Smooth muscle cell (in vitro differentiated cells): ENCODE results near the gene FLG. TPM values are rescaled to one million over a fixed set of nuclear protein-coding genes. Genes with fewer than 3 reads are reported as not detected.

Experiments used
- DNase-seq: peaks from one replicate; lab custom pipeline; 2025; ENCODE audit not compliant: unreplicated experiment; lab: John Stamatoyannopoulos, UW
- H2AFZ ChIP-seq: fragments of 200-600 bp; sonication (generic); 2 replicates; pipeline ENCODE4 v1.6.0; 2016; ENCODE audit warnings: antibody characterized with exemption, low read depth, mild to moderate bottlenecking
- H3F3A ChIP-seq: fragments of 200-600 bp; sonication (generic); 2 replicates; pipeline ENCODE4 v1.6.0; 2017; ENCODE audit warnings: antibody characterized with exemption, low read depth
- H3K27ac ChIP-seq: fragments of 200-600 bp; sonication (generic); 2 replicates; pipeline ENCODE4 v1.5.1; 2016; ENCODE audit warnings: low read depth, mild to moderate bottlenecking
- H3K27me3 ChIP-seq: fragments of 200-600 bp; sonication (generic); 2 replicates; pipeline ENCODE4 v1.6.1; 2016; ENCODE audit warnings: low read depth, mild to moderate bottlenecking
- H3K36me3 ChIP-seq: fragments of 200-600 bp; sonication (generic); 2 replicates; pipeline ENCODE4 v1.5.1; 2016; ENCODE audit warnings: low read depth
- H3K4me1 ChIP-seq: fragments of 200-600 bp; sonication (generic); 2 replicates; pipeline ENCODE4 v1.5.1; 2016; ENCODE audit warnings: low read depth
- H3K4me2 ChIP-seq: fragments of 200-600 bp; sonication (generic); 2 replicates; pipeline ENCODE4 v1.6.0; 2016; ENCODE audit warnings: mild to moderate bottlenecking
- H3K4me3 ChIP-seq: fragments of 200-600 bp; sonication (generic); 2 replicates; pipeline ENCODE4 v1.5.1; 2016; ENCODE audit warnings: mild to moderate bottlenecking
- H3K79me2 ChIP-seq: fragments of 200-600 bp; sonication (generic); 2 replicates; pipeline ENCODE4 v1.6.0; 2016; ENCODE audit warnings: low read depth, mild to moderate bottlenecking
- H3K9ac ChIP-seq: fragments of 200-600 bp; sonication (generic); 2 replicates; pipeline ENCODE4 v1.6.0; 2016; ENCODE audit warnings: low read depth
- H3K9me3 ChIP-seq: fragments of 200-600 bp; sonication (generic); replicated peaks from 2 replicates; pipeline ENCODE4 v1.5.1; 2016; ENCODE audit warnings: low read depth
- H4K20me1 ChIP-seq: fragments of 200-600 bp; sonication (generic); 2 replicates; pipeline ENCODE4 v1.6.0; 2016; ENCODE audit warnings: low read depth
- CTCF ChIP-seq: fragments of 200-600 bp; sonication (generic); IDR thresholded peaks from 2 replicates; pipeline ENCODE4 v1.5.1; 2017; ENCODE audit warnings: borderline replicate concordance, mild to moderate bottlenecking, antibody characterized with exemption; ENCODE audit not compliant: insufficient read depth, poor library complexity, severe bottlenecking
- WGBS: methylation state at CpG from one replicate; pipeline ENCODE4 v1.1.7; 2016; ENCODE audit warnings: low lambda C conversion rate; 5-methylcytosine and 5-hydroxymethylcytosine counted together
- polyA plus RNA-seq: library from polyadenylated mRNA; unstranded; fragments of >200 nt; fragmentation: Nextera tagmentation; extraction: Ambion mirVana; gene quantifications from 2 replicates; pipeline ENCODE4 v1.2.1, GENCODE V29; 2016
- total RNA-seq: library from RNA; depleted of rRNA; stranded (reverse); fragments of >200 nt; gene quantifications from 2 replicates; pipeline ENCODE4 v1.2.3, GENCODE V29; 2014

Gene FLG
- total and polyA plus RNA-seq, 2 experiments from 2014 or later, result not detected

GRCh38 chr1:152359906-152360305 lies 34.9 kb upstream of the FLG start, which contains the start of gene FLG2:
Gene FLG2 (minus strand): TSS chr1:152360006. CDS start chr1:152358884, 1,122 bp downstream.
- Histone ChIP-seq H3K36me3 (no peaks in the 10 kb centered on the region), H3K4me1 (no peaks in the 10 kb centered on the region), H3K9me3 (peaks cover 4% of the 10 kb centered on the region), H2AFZ (no peak within 1 kb of the TSS), H3K79me2 (no peaks in the 10 kb centered on the region), H3K9ac (no peak within 1 kb of the TSS), H3K27ac (no peak within 1 kb of the TSS), H3K27me3 (no peaks in the 10 kb centered on the region), H3K4me2 (no peak within 1 kb of the TSS), H3K4me3 (no peak within 1 kb of the TSS), H3F3A (no peaks in the 10 kb centered on the region), H4K20me1 (no peaks in the 10 kb centered on the region)
- 82% methylated on average over 2 of the region's 2 CpGs for WGBS
- TF ChIP-seq CTCF, result no peak
- DNase-seq, result no peak

DNA sequence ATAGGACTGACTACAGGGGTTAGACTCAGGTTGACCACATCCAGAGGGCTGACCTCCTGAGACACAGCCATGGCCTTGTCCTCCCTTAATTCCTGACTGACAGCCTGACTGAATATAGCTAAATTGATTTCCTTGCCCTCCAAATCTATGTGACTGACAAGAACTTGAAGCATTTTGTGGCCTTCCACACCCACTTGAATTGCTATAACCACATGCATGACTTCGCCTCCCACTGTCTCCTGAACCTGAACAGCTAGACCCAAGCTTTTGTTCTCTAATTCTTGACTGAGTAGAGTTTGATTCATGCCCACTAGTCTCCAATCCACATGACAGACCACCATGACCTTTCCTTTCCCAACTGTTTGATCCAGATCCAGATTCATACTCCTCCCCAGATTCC lies 31.7 kb upstream of the FLG start:
- Histone ChIP-seq H3K27me3 (no peaks in the 10 kb centered on the region), H4K20me1 (no peaks in the 10 kb centered on the region), H3K36me3 (no peaks in the 10 kb centered on the region), H3K79me2 (no peaks in the 10 kb centered on the region), H3K9me3 (peaks cover 7% of the 10 kb centered on the region), H3F3A (no peaks in the 10 kb centered on the region), H3K27ac (no peak overlapping the region), H2AFZ (no peak overlapping the region), H3K4me3 (no peak overlapping the region), H3K9ac (no peak overlapping the region), H3K4me2 (no peak overlapping the region), H3K4me1 (no peaks in the 10 kb centered on the region)
- no peak for TF ChIP-seq CTCF
- 63% methylated on average over 1 of the region's 1 CpG for WGBS
- DNase-seq, result no peak

GRCh38 chr1:152349611-152350010 lies 24.6 kb upstream of the FLG start:
- Histone ChIP-seq H4K20me1 (no peaks in the 10 kb centered on the region), H3K79me2 (no peaks in the 10 kb centered on the region), H2AFZ (no peak overlapping the region), H3K27me3 (no peaks in the 10 kb centered on the region), H3K4me2 (no peak overlapping the region), H3K27ac (no peak overlapping the region), H3F3A (no peaks in the 10 kb centered on the region), H3K4me1 (no peaks in the 10 kb centered on the region), H3K9ac (no peak overlapping the region), H3K36me3 (no peaks in the 10 kb centered on the region), H3K4me3 (no peak overlapping the region), H3K9me3 (peaks cover 3% of the 10 kb centered on the region)
- no peak for DNase-seq
- no peak for TF ChIP-seq CTCF
- 81% methylated on average over 2 of the region's 2 CpGs for WGBS

DNA sequence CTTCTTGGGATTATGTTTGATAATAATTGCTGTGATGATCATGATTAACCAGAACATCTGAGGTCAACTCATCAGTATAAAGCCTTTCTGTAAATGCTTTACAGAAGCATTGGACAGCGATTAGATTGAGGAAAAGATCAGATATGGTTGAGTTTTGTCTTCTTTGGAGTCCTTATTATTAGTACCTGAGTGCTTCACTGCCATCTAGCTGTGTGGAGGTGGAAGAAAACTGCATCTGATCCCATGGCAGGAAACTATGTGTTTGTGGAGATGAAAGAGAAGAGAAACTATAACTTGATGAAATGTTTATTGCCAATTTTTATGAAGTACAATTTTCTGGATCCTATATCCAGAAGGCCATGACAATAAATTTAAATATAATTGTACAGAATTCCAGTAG lies 23.4 kb upstream of the FLG start:
- Histone ChIP-seq H3K4me3 (no peak overlapping the region), H3K27me3 (no peaks in the 10 kb centered on the region), H3K9ac (no peak overlapping the region), H3K36me3 (no peaks in the 10 kb centered on the region), H2AFZ (no peak overlapping the region), H3K27ac (no peak overlapping the region), H3F3A (no peaks in the 10 kb centered on the region), H3K9me3 (peaks cover 3% of the 10 kb centered on the region), H3K4me1 (no peaks in the 10 kb centered on the region), H3K79me2 (no peaks in the 10 kb centered on the region), H4K20me1 (no peaks in the 10 kb centered on the region), H3K4me2 (no peak overlapping the region)
- DNase-seq, result no peak
- WGBS, result 18% methylated on average over 1 of the region's 1 CpG
- TF ChIP-seq CTCF, result no peak
